HG02938 (cell line): ENCODE measurements around the gene GYPA.
"Not testable (repeated sequence)": the region's sequence is repeated elsewhere in the genome, so short reads cannot be mapped to it uniquely, and the experiment has no call there.

Source experiments
- ATAC-seq: cut with Tn5 transposase; IDR thresholded peaks from one replicate; pipeline ENCODE4 v1.9.1; 2021; ENCODE audit warnings: mild to moderate bottlenecking, moderate library complexity; ENCODE audit not compliant: unreplicated experiment

Gene GYPA

DNA sequence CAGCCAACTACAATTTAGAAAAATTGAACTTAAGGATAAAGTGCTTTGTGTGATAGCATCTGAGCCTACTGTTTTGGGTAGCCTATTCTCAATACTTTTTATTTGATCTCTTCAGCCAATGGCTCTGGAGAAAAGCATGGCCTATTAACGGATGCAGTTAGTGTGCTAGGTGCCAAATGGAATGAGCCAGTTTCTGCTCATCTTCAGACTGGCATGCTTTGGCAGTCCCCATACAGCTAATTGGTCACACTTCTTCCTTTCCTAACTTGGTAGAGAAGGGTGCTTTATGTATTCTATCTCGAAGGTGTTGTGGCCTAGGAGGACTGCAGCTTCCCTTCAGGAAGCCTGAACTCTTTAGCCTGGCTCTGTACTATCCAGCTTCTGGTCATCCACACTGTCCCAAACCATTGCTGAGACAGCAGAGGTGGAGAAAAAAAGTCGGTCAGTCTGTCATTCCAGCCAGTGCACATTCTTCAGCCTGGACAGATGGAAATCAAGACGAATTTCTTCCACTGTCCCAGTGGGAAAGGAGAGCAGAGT lies 11.1 kb downstream of the GYPA start:
- ATAC-seq: not testable (repeated sequence)

DNA sequence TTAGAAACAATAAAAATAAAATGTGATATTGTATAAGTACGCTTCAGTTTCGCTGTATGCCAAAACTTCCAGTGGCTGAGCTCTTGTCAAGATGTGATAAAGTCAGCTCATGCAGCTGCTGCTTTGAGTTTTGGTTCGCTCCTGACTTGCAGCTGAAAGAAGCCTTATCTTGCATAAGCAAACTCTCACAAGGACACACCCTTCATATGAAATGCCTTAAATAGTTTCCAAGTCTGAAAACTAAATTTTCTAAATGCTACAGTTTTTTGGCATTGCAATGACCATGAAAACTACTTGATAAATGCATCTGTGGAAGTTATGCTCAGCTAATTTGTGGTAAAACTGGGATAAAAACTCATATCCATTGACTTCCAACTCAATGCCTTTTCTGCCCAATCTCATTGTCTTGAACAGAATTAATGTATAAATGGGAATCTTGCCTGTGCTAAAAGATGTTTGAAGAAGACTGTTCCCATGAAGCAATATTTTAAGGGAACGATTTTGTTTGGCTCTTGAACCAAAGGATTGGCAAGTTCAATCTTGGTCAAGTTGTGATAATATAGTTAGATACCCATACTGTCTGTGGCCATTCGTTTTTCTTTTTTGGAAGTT lies 11.7 kb downstream of the GYPA start:
- ATAC-seq: not testable (repeated sequence)

DNA sequence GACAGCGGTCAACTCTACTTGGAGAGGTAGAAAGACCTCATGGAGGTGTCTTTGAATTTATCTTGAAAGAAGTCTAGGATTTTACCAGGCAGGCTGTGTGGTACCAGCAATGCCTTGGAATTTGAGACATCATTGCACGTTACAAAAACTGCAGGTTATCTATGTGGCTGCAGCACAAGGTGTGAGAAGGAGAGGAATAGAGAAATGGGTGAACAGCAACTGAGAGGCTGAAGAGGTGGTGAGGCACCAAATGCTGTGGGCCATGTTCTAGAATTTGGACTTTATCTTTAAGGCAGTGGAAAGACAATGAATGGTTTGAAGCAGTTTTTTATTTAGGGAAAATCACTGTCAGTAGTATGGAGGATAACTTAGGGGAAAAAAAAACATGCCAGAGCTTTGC lies 15.4 kb downstream of the GYPA start:
- ATAC-seq: not testable (repeated sequence)

DNA sequence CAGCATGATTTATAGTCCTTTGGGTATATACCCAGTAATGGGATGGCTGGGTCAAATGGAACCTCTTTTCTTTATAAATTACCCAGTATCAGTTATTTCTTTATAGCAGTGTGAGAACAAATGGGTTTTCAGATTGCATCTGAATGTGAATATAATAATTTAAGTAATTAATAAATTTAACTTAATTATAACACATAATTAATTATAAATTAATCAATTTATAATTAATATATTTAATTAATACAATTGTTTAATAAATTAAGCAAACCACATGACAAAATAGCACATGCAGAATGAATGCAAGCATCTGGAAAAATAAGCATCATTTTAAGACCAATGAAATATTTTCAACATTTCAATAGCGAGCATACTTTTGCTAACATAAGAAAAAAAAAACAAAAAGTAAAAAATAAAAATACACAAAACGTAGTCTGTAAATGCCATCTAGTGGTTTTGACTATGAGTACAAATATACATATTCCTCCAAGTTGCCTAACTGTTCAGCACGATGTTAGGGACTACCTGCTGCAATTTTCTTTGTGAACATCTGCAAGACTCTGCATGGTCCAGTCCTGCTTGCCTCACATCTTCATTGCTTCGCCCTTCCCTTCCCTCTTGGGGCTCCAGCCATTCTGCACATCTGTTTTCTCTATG lies 16.4 kb downstream of the GYPA start:
- not testable (repeated sequence) for ATAC-seq

GRCh38 chr4:144123269-144123668 lies 17.2 kb downstream of the GYPA start:
- not testable (repeated sequence) for ATAC-seq

- ATAC-seq: not testable (repeated sequence)
Observed at GRCh38 chr4:144119752-144120151, 20.8 kb downstream of the GYPA start.

GRCh38 chr4:144115519-144115918 lies 25.0 kb downstream of the GYPA start:
- no peak for ATAC-seq

GRCh38 chr4:144113546-144113945 lies 27.0 kb downstream of the GYPA start:
- no peak for ATAC-seq

DNA sequence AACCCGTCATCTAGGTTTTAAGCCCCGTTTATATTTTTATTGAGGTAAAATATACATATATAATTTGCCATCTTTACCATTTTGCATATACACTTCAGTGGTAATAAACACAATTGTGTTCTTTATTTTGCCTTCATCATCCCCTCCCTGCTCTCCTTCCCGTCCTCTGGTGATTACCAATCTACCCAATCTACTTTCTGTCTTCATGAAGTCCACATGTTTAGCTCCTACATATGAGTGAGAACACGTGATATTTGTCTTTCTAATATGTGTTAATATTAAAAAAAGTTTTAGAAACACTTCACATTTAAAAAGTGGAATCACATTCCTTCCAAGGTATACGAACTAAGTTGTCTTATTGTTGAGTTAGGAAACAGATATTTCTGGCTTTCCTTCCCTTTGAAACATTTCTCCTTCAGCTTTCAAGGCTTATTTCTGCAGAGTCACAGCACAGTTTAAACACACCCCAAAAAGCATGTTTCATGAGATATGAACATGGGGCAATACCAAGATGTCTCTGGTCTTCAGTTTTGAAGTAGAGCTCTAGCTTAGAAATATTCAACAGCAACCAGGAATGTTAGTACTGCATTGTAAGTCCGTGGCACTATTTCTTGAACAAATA lies 35.9 kb downstream of the GYPA start:
- no peak for ATAC-seq

- ATAC-seq: not testable (repeated sequence)
Observed at GRCh38 chr4:144097776-144098175, 42.7 kb downstream of the GYPA start.

GRCh38 chr4:144093995-144094394 lies 46.5 kb downstream of the GYPA start:
- not testable (repeated sequence) for ATAC-seq

DNA sequence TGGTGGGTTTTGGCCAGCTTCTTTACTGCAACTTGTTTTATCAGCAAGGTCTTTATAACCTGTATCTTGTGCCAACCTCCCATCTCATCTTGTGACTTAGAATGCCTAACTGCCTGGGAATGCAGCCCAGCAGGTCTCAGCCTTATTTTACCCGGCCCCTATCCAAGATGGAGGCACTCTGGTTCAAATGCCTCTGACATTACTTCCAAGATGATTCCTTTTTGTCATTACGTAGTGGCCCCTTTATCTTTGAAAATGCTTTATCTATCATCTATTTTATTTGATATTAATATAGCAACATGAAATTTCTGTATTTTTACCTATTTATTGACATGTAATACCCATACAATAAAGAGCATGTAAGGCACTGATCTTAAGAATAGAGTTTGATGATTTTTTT lies 49.3 kb downstream of the GYPA start:
- not testable (repeated sequence) for ATAC-seq

DNA sequence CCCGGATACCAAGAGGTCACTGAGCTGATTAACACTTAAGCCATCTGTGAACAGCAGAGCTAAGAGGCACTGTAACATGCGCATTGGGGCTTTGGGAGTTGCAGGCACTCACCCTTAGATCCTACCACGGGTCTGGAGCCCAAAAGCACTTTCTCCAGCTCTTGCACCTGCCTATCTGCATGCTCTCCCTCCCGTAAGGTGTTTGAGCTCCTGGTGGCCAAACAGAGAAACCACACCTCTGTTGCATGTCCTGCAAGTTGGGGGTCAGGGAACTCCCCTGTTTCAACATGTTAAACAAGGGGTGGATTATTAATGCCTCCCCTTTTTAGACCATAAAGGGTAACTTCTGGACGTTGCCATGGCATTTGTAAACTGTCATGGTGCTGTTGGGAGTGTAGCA lies 49.8 kb downstream of the GYPA start:
- ATAC-seq: no peak

GRCh38 chr4:144082053-144082452 lies 58.5 kb downstream of the GYPA start:
- ATAC-seq: not testable (repeated sequence)

DNA sequence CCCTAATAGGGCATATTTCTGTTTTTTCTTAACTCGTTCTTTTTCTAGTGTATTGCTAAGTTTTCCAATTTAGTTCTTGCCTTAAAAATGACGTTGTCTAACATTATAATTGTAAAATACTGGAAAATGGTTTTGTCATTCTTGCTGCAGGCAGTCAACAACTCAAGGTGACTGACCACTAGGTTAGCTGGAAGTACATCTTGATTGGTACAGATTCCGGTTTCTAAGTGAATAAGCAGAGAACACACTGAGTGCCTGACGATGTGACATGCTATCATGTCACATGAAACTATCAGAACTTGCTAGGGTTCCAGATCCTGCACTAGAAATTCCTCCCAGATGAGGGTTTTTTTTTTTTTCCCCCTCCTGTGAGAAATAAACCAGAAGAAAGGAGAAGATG lies 60.4 kb downstream of the GYPA start:
- not testable (repeated sequence) for ATAC-seq

DNA sequence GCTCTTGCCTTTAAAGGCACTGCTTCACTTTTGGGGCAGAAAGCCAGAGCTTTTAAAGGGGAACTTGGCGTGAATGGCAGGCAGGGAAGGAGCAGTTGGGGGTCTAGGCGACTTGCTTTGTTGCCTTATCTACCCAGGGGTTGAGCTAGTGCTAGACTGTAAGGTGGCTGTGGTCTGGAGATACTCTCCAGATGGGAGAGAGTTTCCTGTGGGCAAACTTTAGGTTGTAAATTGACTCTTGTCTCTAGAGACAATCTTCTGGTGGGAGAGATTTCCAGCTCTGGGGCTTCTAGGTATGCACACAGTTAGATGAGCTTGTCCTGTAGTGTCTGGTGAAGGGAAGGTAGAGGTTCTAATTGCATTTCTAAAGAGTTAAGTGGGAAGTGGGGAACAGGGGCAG lies 61.8 kb downstream of the GYPA start:
- not testable (repeated sequence) for ATAC-seq

GRCh38 chr4:144061556-144061955 lies 79.0 kb downstream of the GYPA start:
- ATAC-seq: not testable (repeated sequence)

GRCh38 chr4:144060234-144060859 lies 80.2 kb downstream of the GYPA start:
- not testable (repeated sequence) for ATAC-seq
